ENCODE data around the gene CDH12. TPM values are rescaled to one million over a fixed set of nuclear protein-coding genes. Genes with fewer than 3 reads are reported as not detected.

The CDH12 gene
- total RNA-seq, 4 donors from 2014 or later, result 0.12 TPM; not detected in 3

GRCh38 chr5:22411554-22412349 lies 441.4 kb downstream of the CDH12 start:
- peaks cover 0 to 4% (median 0%) of the 10 kb centered on the region in 3 donors for H3K9me3 ChIP-seq
- ATAC-seq, result no peak
- no peak overlapping the region for H3K4me3 ChIP-seq
- H3K36me3 ChIP-seq, result no peaks in the 10 kb centered on the region
- H3K4me1 ChIP-seq, result no peaks in the 10 kb centered on the region
- no peaks in the 10 kb centered on the region for H3K27me3 ChIP-seq
- TF ChIP-seq POLR2AphosphoS5 (IDR thresholded peaks at IDR 0.05) (no peak), EP300 (IDR thresholded peaks at IDR 0.05) (no peak), CTCF (IDR thresholded peaks at IDR 0.05) (no peak), POLR2A (IDR thresholded peaks at IDR 0.05) (no peak)
- H3K27ac ChIP-seq, result no peak overlapping the region
- 41 to 66% methylated on average over 4 of the region's 4 CpGs for WGBS, 2 donors (ENCODE audit: low coverage in 1 of 2)

GRCh38 chr5:22391956-22392355 lies 461.2 kb downstream of the CDH12 start:
- no peak overlapping the region for H3K27ac ChIP-seq
- H3K4me3 ChIP-seq, result no peak overlapping the region
- no peaks in the 10 kb centered on the region for H3K4me1 ChIP-seq
- ATAC-seq, result no peak
- H3K9me3 ChIP-seq, result no peaks in the 10 kb centered on the region
- H3K27me3 ChIP-seq, result no peaks in the 10 kb centered on the region
- no peak for TF ChIP-seq CTCF (IDR thresholded peaks at IDR 0.05)
- TF ChIP-seq POLR2A (IDR thresholded peaks at IDR 0.05), result no peak
- TF ChIP-seq EP300 (IDR thresholded peaks at IDR 0.05), result no peak
- no peak for TF ChIP-seq POLR2AphosphoS5 (IDR thresholded peaks at IDR 0.05)
- H3K36me3 ChIP-seq, result no peaks in the 10 kb centered on the region
- WGBS, 2 donors (ENCODE audit: low coverage in 1 of 2), result 71 to 79% methylated on average over 3 of the region's 3 CpGs

GRCh38 chr5:22390888-22391287 lies 462.3 kb downstream of the CDH12 start:
- TF ChIP-seq POLR2AphosphoS5 (IDR thresholded peaks at IDR 0.05) (no peak), CTCF (IDR thresholded peaks at IDR 0.05) (no peak), EP300 (IDR thresholded peaks at IDR 0.05) (no peak), POLR2A (IDR thresholded peaks at IDR 0.05) (no peak)
- no peaks in the 10 kb centered on the region for H3K27me3 ChIP-seq
- no peak overlapping the region for H3K4me3 ChIP-seq
- H3K36me3 ChIP-seq, result no peaks in the 10 kb centered on the region
- H3K4me1 ChIP-seq, result no peaks in the 10 kb centered on the region
- no peak overlapping the region for H3K27ac ChIP-seq
- ATAC-seq, result no peak
- H3K9me3 ChIP-seq, result no peaks in the 10 kb centered on the region

- 67% methylated on average over 1 of the region's 1 CpG; no CpG with 5 or more reads in 1 of the 2 donors for WGBS, 2 donors (ENCODE audit: low coverage in 1 of 2)
These were observed 480.1 kb downstream of the CDH12 start for GRCh38 chr5:22372826-22373660.

More at GRCh38 chr5:22372826-22373660, 480.1 kb downstream of the CDH12 start:
- TF ChIP-seq POLR2AphosphoS5 (IDR thresholded peaks at IDR 0.05) (no peak), POLR2A (IDR thresholded peaks at IDR 0.05) (no peak), CTCF (IDR thresholded peaks at IDR 0.05) (no peak)
- H3K9me3 ChIP-seq, result no peaks in the 10 kb centered on the region
- ATAC-seq, result no peak
- H3K27ac ChIP-seq, result no peak overlapping the region
- no peaks in the 10 kb centered on the region for H3K36me3 ChIP-seq
- no peak overlapping the region for H3K4me3 ChIP-seq
- H3K4me1 ChIP-seq, result no peaks in the 10 kb centered on the region
- H3K27me3 ChIP-seq, result no peaks in the 10 kb centered on the region

Data from gastroesophageal sphincter (tissue), 4 donors.